ENCODE measurements around the gene GPANK1. TPM values are rescaled to one million over a fixed set of nuclear protein-coding genes. Genes with fewer than 3 reads are reported as not detected.

Gene GPANK1
- total and polyA plus RNA-seq, 9 of the 15 experiments (the other 6 are each of a cell fraction or from before 2014, with no cell fraction given): 32.2 to 111 (median 46.3) TPM

DNA sequence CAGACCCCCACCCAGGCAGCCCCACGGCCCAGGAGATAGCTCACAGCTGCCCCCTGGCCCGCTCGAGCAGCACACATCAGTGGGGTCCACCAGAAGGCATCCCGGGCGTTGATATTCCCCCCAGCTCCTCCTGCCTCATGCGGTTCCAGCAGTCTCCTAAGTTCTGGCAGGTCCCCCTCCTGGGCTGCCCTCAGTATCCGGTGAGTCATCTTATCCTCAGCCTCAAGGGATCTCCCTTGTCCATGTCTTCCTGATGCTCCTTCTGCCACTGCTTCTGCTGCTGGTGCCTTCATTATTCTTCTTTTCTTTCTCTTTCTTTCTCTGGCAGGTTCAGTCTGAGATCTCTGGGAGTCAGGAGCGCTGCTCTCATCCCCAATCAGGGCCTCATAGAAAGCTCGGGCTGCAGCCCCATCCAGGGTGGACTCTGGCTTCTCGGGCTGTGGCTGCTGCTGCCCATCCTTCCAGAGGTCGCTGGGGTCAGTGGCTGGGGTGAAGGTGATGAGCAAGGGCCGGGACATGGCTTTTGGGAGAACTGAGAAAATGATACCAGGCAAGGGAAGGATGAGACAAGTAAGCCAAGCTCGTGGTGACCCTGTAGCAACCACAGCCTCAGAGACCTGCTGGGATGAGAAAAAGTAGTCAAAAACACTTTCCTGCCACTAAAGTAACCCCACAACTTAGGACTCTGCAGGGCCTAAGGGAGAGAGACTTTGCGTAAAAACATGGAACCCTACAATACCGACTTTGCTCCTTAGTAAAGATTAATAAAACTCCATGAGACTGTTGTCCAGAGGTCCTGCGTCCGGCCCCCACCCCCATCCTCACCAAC lies 622 bp downstream of the GPANK1 start (continued):
- TF ChIP-seq MGA (IDR thresholded peaks at IDR 0.05) (no peak), ATF2 (CRISPR knock-in tag; IDR thresholded peaks at IDR 0.05) (no peak), TRIM24 (IDR thresholded peaks at IDR 0.05) (peak in 1 of 2 experiments; percentile 38; a peak in 1 of 4 replicates), PHF21A (IDR thresholded peaks at IDR 0.05; ENCODE audit: borderline replicate concordance, low read depth) (no peak), ID3 (CRISPR knock-in tag; IDR thresholded peaks at IDR 0.05) (no peak), ID3 (tag; IDR thresholded peaks at IDR 0.05) (no peak), ZNF146 (CRISPR knock-in tag; IDR thresholded peaks at IDR 0.05; ENCODE audit: unreplicated experiment) (no peak), PTTG1 (tag; IDR thresholded peaks at IDR 0.05; ENCODE audit: low read depth) (no peak), ZBTB17 (CRISPR knock-in tag; IDR thresholded peaks at IDR 0.05) (0 out of 2 replicates have a peak, but pooled peaks have one; percentile 41), TOE1 (IDR thresholded peaks at IDR 0.05; ENCODE audit: borderline replicate concordance) (no peak), TOE1 (CRISPR knock-in tag; IDR thresholded peaks at IDR 0.05; ENCODE audit: borderline replicate concordance, low read depth) (0 out of 2 replicates have a peak, but pooled peaks have one; percentile 21), ZNF232 (CRISPR knock-in tag; IDR thresholded peaks at IDR 0.05) (no peak), MAFF (IDR thresholded peaks at IDR 0.05; ENCODE audit: low read length) (peak; percentile 5; the same call in 1 of the 2 replicates), LARP7 (IDR thresholded peaks at IDR 0.05) (peak; percentile 55; the same call in 1 of the 2 replicates), FUS (optimal IDR thresholded peaks at IDR 0.05; ENCODE audit: low read depth, low read length) (no peak)
